Glutamatergic neuron (in vitro differentiated cells): Measurements from ENCODE around the gene CARNS1. TPM values are rescaled to one million over a fixed set of nuclear protein-coding genes. Genes with fewer than 3 reads are reported as not detected.

ENCODE experiments used
- DNase-seq: peaks from one replicate; pipeline ENCODE4 v3.0.0; 2022
- H3K27ac Mint-ChIP-seq: one replicate; pipeline ENCODE4 v1.8.0; 2020; ENCODE audit warnings: mild to moderate bottlenecking, mixed read lengths, inconsistent platforms; ENCODE audit not compliant: unreplicated experiment
- H3K27me3 Mint-ChIP-seq: one replicate; pipeline ENCODE4 v1.8.0; 2020; ENCODE audit warnings: mild to moderate bottlenecking, moderate library complexity, mixed read lengths, inconsistent platforms; ENCODE audit not compliant: unreplicated experiment
- H3K36me3 Mint-ChIP-seq: one replicate; pipeline ENCODE4 v1.8.0; 2020; ENCODE audit warnings: mild to moderate bottlenecking, mixed read lengths, inconsistent platforms; ENCODE audit not compliant: unreplicated experiment
- H3K4me1 Mint-ChIP-seq: one replicate; pipeline ENCODE4 v1.8.0; 2020; ENCODE audit warnings: mild to moderate bottlenecking, low read depth, mixed read lengths, inconsistent platforms; ENCODE audit not compliant: unreplicated experiment
- H3K4me3 Mint-ChIP-seq: one replicate; pipeline ENCODE4 v1.8.0; 2020; ENCODE audit warnings: mild to moderate bottlenecking, mixed read lengths, inconsistent platforms; ENCODE audit not compliant: unreplicated experiment
- H3K9me3 Mint-ChIP-seq: one replicate; pipeline ENCODE4 v1.8.0; 2020; ENCODE audit warnings: mild to moderate bottlenecking, moderate library complexity, mixed read lengths, inconsistent platforms; ENCODE audit not compliant: unreplicated experiment
- CTCF ChIP-seq: fragments of 200-600 bp; sonication (generic); IDR thresholded peaks from one replicate; pipeline ENCODE4 v1.5.0; 2021; ENCODE audit not compliant: partially characterized antibody, unreplicated experiment
- total RNA-seq: library from RNA; stranded (reverse); fragmentation: NEBNext Ultra II Directional; extraction: Animal tissue kit (Norgen Biotek cat#: 25700); gene quantifications from one replicate; pipeline ENCODE4 v1.2.1, GENCODE V29; 2021; ENCODE audit not compliant: unreplicated experiment

The CARNS1 gene
- total RNA-seq, 1 donor from 2014 or later: 0.07 TPM

GRCh38 chr11:67431346-67432249 is 16.1 kb downstream of the CARNS1 start:
- no peaks in the 10 kb centered on the region for H3K36me3 Mint-ChIP-seq
- peak overlapping the region; percentile 59 for H3K27ac Mint-ChIP-seq
- peaks cover 4% of the 10 kb centered on the region for H3K9me3 Mint-ChIP-seq
- peaks cover 3% of the 10 kb centered on the region for H3K4me1 Mint-ChIP-seq
- TF ChIP-seq CTCF: no peak
- H3K27me3 Mint-ChIP-seq: peaks cover 9% of the 10 kb centered on the region
- DNase-seq: no peak
- no peak overlapping the region for H3K4me3 Mint-ChIP-seq

DNA sequence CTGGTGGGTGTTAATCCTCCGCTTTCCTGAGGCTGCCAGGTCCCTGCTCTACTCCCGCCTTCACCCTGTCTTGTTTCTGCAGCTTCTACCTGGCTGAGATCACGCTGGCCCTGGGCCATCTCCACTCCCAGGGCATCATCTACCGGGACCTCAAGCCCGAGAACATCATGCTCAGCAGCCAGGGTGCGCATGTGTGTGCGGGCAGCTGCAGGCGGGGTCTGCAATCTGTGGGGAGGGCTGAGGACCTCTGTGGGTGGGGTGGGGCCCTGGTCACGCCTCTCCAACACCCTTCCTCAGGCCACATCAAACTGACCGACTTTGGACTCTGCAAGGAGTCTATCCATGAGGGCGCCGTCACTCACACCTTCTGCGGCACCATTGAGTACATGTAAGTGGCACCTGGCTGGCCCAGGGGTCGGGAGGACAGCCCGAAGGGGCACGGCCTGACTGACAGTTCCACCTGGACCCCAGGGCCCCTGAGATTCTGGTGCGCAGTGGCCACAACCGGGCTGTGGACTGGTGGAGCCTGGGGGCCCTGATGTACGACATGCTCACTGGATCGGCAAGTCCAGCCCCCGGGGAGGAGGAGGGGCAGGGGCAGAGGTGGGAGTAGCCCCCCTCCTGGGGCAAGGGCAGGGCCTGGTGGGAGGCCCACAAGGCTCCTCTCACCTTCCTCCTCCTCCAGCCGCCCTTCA is 17.3 kb downstream of the CARNS1 start:
- peaks cover 6% of the 10 kb centered on the region for H3K4me1 Mint-ChIP-seq
- no peak overlapping the region for H3K27ac Mint-ChIP-seq
- peaks cover 5% of the 10 kb centered on the region for H3K9me3 Mint-ChIP-seq
- no peaks in the 10 kb centered on the region for H3K36me3 Mint-ChIP-seq
- H3K27me3 Mint-ChIP-seq: peaks cover 9% of the 10 kb centered on the region
- peak; percentile 11 for DNase-seq
- TF ChIP-seq CTCF: no peak
- no peak overlapping the region for H3K4me3 Mint-ChIP-seq

GRCh38 chr11:67433536-67434394 is 18.3 kb downstream of the CARNS1 start:
- Mint-ChIP-seq H3K36me3 (no peaks in the 10 kb centered on the region), H3K4me1 (peaks cover 7% of the 10 kb centered on the region), H3K27me3 (peaks cover 8% of the 10 kb centered on the region), H3K9me3 (peaks cover 3% of the 10 kb centered on the region), H3K4me3 (no peak overlapping the region), H3K27ac (no peak overlapping the region)
- no peak for DNase-seq
- no peak for TF ChIP-seq CTCF

DNA sequence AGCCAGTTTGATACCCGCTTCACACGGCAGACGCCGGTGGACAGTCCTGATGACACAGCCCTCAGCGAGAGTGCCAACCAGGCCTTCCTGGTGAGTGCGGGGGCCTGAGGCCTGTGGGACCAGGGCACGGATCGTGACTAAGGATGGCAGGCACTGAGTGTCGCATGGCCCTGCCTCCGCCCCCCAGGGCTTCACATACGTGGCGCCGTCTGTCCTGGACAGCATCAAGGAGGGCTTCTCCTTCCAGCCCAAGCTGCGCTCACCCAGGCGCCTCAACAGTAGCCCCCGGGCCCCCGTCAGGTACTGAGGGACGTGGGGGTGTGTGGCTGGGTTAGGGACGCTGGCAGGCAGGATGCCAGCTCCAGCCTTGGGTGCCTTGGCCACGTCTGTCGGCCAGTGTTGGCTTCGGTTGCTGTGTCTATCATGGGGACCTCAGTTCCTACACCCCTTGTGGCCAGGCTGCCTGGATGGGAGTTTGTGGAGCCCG is 19.0 kb downstream of the CARNS1 start:
- H3K27me3 Mint-ChIP-seq: peaks cover 8% of the 10 kb centered on the region
- peaks cover 7% of the 10 kb centered on the region for H3K4me1 Mint-ChIP-seq
- H3K27ac Mint-ChIP-seq: no peak overlapping the region
- no peaks in the 10 kb centered on the region for H3K36me3 Mint-ChIP-seq
- no peak for TF ChIP-seq CTCF
- H3K9me3 Mint-ChIP-seq: peaks cover 3% of the 10 kb centered on the region
- H3K4me3 Mint-ChIP-seq: no peak overlapping the region
- no peak for DNase-seq
